WERI-Rb-1 (cell line): ENCODE data around the gene CASD1.

Experiments
- DNase-seq: peaks from one replicate; pipeline ENCODE4 v3.0.0-alpha.2; 2020
- H3K27ac ChIP-seq: fragments of 250-450 bp; sonication (Bioruptor Pico); 2 replicates; pipeline ENCODE4 v1.5.1; 2020; ENCODE audit warnings: mild to moderate bottlenecking, moderate library complexity
- H3K27me3 ChIP-seq: fragments of 250-450 bp; sonication (Bioruptor Pico); 2 replicates; pipeline ENCODE4 v1.5.1; 2021; ENCODE audit warnings: mild to moderate bottlenecking, low read depth, moderate library complexity; ENCODE audit not compliant: insufficient read depth, severe bottlenecking
- H3K36me3 ChIP-seq: fragments of 250-450 bp; sonication (Bioruptor Pico); 2 replicates; pipeline ENCODE4 v1.5.1; 2020; ENCODE audit warnings: mild to moderate bottlenecking, moderate library complexity
- H3K4me3 ChIP-seq: 2 replicates; pipeline ENCODE4 v1.5.1; 2011; ENCODE audit warnings: low read depth, mild to moderate bottlenecking, control low read depth, low read length
- H3K9me3 ChIP-seq: fragments of 250-450 bp; sonication (Bioruptor Pico); 2 replicates; pipeline ENCODE4 v1.5.1; 2021; ENCODE audit warnings: mild to moderate bottlenecking, moderate library complexity; ENCODE audit not compliant: severe bottlenecking
- TF ChIP-seq, protein P1 (sequence below): IDR thresholded peaks from 2 replicates; pipeline ENCODE4 v1.5.1; 2011; ENCODE audit warnings: low read depth, mild to moderate bottlenecking, control low read depth, inconsistent platforms, low read length

CASD1 gene

DNA sequence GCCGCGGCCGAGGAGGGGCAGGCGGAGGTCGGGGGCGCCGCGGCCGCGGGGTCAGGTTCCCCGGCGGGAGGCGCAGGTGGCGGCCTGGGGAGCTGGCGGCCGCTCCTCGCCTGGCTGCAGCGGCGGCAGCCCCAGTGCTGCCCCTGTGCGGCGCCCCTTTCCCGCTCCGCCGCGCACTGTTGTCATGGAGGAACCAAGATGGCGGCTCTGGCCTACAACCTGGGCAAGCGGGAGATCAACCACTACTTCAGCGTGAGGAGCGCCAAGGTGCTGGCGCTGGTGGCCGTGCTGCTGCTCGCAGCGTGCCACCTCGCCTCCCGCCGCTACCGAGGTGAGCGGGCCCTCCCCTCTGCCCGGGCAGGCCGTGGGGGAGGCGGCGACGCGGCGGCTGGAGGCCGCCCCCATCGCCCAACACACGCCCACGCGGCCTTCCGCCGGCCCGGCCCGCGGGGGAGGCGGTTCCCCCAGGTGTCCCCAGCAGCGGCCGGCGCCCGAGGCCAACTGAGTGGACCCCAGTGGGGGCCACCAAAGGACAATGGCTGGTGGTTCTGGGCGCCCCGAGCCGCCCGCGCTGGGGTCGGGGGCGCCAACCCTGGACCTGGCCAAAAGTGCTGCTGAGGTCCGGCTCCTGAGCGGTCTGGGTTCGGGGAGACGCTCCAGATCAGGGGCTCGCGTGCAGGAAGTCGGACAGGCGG lies 425 bp downstream of the CASD1 start:
- H3K36me3 ChIP-seq = peaks cover 14% of the 10 kb centered on the region
- H3K4me3 ChIP-seq = peak overlapping the region; percentile 66
- H3K27me3 ChIP-seq = no peaks in the 10 kb centered on the region
- H3K9me3 ChIP-seq = no peaks in the 10 kb centered on the region
- peak overlapping the region; percentile 97 for H3K27ac ChIP-seq
- TF ChIP-seq, protein P1, sequence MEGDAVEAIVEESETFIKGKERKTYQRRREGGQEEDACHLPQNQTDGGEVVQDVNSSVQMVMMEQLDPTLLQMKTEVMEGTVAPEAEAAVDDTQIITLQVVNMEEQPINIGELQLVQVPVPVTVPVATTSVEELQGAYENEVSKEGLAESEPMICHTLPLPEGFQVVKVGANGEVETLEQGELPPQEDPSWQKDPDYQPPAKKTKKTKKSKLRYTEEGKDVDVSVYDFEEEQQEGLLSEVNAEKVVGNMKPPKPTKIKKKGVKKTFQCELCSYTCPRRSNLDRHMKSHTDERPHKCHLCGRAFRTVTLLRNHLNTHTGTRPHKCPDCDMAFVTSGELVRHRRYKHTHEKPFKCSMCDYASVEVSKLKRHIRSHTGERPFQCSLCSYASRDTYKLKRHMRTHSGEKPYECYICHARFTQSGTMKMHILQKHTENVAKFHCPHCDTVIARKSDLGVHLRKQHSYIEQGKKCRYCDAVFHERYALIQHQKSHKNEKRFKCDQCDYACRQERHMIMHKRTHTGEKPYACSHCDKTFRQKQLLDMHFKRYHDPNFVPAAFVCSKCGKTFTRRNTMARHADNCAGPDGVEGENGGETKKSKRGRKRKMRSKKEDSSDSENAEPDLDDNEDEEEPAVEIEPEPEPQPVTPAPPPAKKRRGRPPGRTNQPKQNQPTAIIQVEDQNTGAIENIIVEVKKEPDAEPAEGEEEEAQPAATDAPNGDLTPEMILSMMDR = peak; percentile 36
- peak; percentile 79 for DNase-seq

DNA sequence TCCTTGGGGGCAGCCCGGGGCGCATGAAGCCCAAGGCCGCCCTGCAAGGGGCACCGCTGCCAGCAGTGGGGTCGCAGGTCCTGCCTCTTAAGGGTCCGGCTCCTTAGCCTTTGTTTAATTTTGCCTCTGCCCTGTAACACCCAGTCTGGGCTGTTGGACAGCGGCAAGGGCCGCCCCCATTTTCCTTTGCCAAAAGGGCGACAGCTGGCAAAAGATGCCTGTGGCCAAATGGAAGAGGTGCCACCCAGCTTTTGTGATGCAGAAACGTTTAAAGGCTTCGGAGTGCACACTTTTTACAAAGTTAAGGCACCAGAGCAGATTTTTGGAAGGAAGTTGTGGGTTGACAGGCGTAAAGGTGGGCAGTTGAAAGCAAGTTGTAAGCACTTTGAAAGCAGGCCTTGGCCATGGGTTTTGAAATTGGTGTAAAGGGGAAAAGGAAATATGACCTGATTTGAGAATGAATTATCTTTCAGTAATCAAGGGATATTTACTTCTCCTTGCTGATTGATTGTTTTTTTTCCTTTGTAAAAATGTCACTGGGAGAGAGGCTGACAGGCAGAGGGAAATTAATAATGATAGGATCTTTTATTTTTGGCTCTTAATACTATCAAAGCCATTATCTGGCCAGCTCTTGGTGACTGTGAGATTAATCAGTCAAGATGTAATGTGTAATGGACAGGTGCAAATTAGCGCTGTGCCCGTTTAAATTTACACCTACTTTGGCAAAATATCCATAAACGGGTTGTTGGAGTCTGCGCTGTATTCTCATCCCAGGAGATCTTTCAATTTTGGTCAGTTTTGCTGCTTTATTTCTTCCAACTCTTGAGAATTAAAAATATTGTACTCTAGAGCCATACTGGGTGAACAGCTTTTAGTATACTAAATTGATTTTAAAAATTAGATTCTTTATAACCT lies 1.2 kb downstream of the CASD1 start:
- no peaks in the 10 kb centered on the region for H3K9me3 ChIP-seq
- H3K36me3 ChIP-seq = peaks cover 14% of the 10 kb centered on the region
- DNase-seq = no peak
- peak overlapping the region; percentile 66 for H3K4me3 ChIP-seq
- TF ChIP-seq, protein P1 = no peak
- H3K27me3 ChIP-seq = no peaks in the 10 kb centered on the region
- peak overlapping the region; percentile 97 for H3K27ac ChIP-seq

DNA sequence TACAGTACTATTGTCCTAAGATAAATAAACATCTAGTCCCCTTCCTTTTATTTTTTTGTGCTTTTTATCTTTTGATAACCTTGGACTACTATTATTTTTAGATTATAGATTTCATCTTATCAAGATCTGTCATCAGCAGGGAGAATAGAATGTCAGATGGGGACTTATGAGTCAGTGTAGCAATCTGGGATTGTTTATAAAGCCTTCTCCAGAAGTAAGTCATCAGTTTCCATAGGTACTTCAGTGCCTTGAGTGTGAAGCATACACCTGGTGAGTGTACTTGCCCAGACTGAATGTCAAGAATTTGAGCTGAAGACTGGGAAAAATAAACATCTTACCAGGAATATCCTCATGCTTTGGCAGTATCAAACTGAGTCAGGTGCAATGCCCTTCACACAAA lies 2.1 kb downstream of the CASD1 start:
- DNase-seq = no peak
- H3K27me3 ChIP-seq = no peaks in the 10 kb centered on the region
- TF ChIP-seq, protein P1 = no peak
- no peaks in the 10 kb centered on the region for H3K9me3 ChIP-seq
- H3K4me3 ChIP-seq = peak overlapping the region; percentile 66
- peaks cover 14% of the 10 kb centered on the region for H3K36me3 ChIP-seq
- peak overlapping the region; percentile 97 for H3K27ac ChIP-seq

DNA sequence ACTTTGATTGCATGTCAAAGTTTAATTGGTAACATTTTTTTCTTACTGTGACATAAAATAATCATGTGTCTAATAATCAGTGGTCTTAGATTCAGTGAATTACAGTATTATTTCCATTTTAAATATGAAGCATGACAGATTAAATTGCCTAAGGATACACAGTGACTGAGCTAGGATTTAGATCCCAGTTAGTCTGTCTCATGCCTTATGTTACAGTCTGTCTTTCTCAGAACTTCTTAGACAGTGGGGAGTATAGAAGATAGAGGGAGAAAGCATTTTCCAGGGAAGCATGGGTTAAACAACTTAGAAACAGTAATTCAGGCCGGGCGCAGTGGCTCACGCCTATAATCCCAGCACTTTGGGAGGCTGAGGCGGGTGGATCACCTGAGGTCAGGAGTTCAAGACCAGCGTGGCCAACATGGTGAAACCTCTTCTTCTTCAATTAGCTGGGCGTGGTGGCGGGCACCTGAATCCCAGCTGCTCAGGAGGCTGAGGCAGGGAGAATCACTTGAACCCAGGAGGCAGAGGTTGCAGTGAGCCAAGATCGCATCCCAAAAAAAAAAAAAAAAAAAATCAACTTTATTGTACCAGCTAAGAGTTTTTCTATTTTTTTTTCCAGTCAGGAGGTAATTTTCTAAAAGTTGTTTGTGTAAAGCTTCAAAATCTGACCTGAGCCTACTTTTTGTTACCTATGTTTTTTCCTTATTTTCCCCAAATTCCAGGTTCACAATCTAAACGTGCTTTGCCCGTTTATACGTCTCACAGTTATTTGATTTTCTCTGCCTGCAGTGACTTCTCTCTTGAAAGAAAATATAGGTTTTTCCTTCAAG lies 3.3 kb downstream of the CASD1 start:
- Histone ChIP-seq H3K9me3 (no peaks in the 10 kb centered on the region), H3K4me3 (no peak overlapping the region), H3K27ac (peak overlapping the region; percentile 62), H3K27me3 (no peaks in the 10 kb centered on the region), H3K36me3 (peaks cover 14% of the 10 kb centered on the region)
- DNase-seq = peak; percentile 65
- TF ChIP-seq, protein P1 = no peak

DNA sequence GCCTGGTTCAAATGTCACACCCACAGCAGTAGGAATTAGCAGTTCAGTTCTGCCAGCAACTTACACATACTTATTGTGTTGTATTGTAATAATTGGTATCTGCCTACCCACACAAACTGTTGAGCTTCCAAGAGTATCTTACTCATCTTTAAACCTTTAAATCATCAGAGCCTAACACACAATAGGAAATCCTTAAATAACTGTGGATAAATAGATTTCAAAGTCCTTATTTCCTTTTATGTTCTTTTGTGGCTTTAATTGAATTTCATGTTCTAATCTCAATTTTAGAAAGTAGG lies 3.9 kb downstream of the CASD1 start:
- no peaks in the 10 kb centered on the region for H3K9me3 ChIP-seq
- no peak overlapping the region for H3K4me3 ChIP-seq
- TF ChIP-seq, protein P1 = no peak
- peaks cover 17% of the 10 kb centered on the region for H3K36me3 ChIP-seq
- no peak for DNase-seq
- H3K27ac ChIP-seq = peak overlapping the region; percentile 62
- H3K27me3 ChIP-seq = no peaks in the 10 kb centered on the region
